GM19043 (cell line): ENCODE results near the gene PHOX2A.
"Not testable (repeated sequence)": the region's sequence is repeated elsewhere in the genome, so short reads cannot be mapped to it uniquely, and the experiment has no call there.

Experiments
- ATAC-seq: cut with Tn5 transposase; IDR thresholded peaks from one replicate; pipeline ENCODE4 v1.9.1; 2021; ENCODE audit warnings: low read depth; ENCODE audit not compliant: unreplicated experiment

The PHOX2A gene

GRCh38 chr11:72244060-72244360, at the start of gene PHOX2A:
PHOX2A (minus strand) TSS chr11:72244176; CDS start chr11:72244004, 172 bp downstream.
- ATAC-seq = no peak

GRCh38 chr11:72293391-72293790, 49.4 kb upstream of the PHOX2A start:
- ATAC-seq = no peak

- no peak for ATAC-seq
Observed at GRCh38 chr11:72292106-72292785, 48.3 kb upstream of the PHOX2A start.

GRCh38 chr11:72290741-72291140, 46.8 kb upstream of the PHOX2A start:
- not testable (repeated sequence) for ATAC-seq

GRCh38 chr11:72287293-72287692, 43.3 kb upstream of the PHOX2A start:
- ATAC-seq = no peak

- no peak for ATAC-seq
Observed at GRCh38 chr11:72283947-72284346, 40.0 kb upstream of the PHOX2A start.

- no peak for ATAC-seq
Observed at GRCh38 chr11:72280726-72281315, 36.8 kb upstream of the PHOX2A start.

- ATAC-seq = no peak
Observed at GRCh38 chr11:72280037-72280436, 36.1 kb upstream of the PHOX2A start.

GRCh38 chr11:72278905-72279304, 34.9 kb upstream of the PHOX2A start:
- no peak for ATAC-seq

- no peak for ATAC-seq
Observed at GRCh38 chr11:72274435-72274834, 30.5 kb upstream of the PHOX2A start.

- ATAC-seq = no peak
Observed at GRCh38 chr11:72271980-72272379, 28.0 kb upstream of the PHOX2A start.

GRCh38 chr11:72267956-72268617, 24.1 kb upstream of the PHOX2A start:
- no peak for ATAC-seq

GRCh38 chr11:72266960-72267359, 23.0 kb upstream of the PHOX2A start:
- not testable (repeated sequence) for ATAC-seq

- ATAC-seq = no peak
Observed at GRCh38 chr11:72265951-72266350, 22.0 kb upstream of the PHOX2A start.

GRCh38 chr11:72263361-72263760, 19.4 kb upstream of the PHOX2A start:
- ATAC-seq = no peak

- no peak for ATAC-seq
Observed at GRCh38 chr11:72260574-72260973, 16.6 kb upstream of the PHOX2A start.

GRCh38 chr11:72259490-72259889, 15.5 kb upstream of the PHOX2A start:
- ATAC-seq = no peak

GRCh38 chr11:72257570-72257969, 13.6 kb upstream of the PHOX2A start:
- no peak for ATAC-seq

- no peak for ATAC-seq
Observed at GRCh38 chr11:72254299-72254993, 10.5 kb upstream of the PHOX2A start.

GRCh38 chr11:72253392-72253791, 9.4 kb upstream of the PHOX2A start:
- no peak for ATAC-seq

- no peak for ATAC-seq
Observed at GRCh38 chr11:72251614-72252013, 7.6 kb upstream of the PHOX2A start.
